GM03348 (cell line): ENCODE data around the gene FBXO47.
"Not testable (repeated sequence)": the region's sequence is repeated elsewhere in the genome, so short reads cannot be mapped to it uniquely, and the experiment has no call there.

Experiments
- DNase-seq: peaks from one replicate; pipeline ENCODE4 v3.0.0; 2012; ENCODE audit warnings: low spot score

FBXO47 gene

DNA sequence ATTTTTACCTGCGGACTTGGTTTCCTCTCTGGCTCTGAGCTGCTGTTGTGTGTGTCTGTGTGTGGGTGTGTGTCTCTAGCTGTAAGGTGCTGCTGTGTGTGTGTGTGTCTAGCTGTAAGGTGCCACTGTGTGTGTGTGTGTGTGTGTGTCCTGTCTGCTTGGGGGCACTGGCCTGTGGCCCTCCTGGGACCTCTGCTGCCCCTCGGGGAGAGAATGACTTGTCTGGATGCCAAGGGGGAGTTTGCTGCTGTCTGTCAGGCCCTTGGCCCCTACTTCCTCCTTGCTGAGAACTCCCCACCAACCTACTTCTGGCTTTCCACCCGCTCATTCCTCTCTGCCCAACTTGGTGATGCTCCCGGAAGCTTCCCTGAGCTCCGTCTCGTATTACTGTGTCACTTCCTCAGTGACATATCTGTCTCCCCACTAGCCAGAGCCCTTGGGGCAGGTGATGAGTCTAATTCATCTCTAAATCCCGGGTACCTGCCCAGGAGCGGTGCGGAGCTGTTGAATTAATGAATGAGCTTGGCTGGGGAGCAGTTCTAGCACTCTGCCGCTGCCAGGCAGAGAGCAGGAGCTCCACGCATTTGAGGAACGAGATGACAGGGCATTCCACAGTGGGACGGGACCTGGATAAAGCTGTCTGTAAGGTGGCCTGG, 45.3 kb downstream of the FBXO47 start:
- no peak for DNase-seq

DNA sequence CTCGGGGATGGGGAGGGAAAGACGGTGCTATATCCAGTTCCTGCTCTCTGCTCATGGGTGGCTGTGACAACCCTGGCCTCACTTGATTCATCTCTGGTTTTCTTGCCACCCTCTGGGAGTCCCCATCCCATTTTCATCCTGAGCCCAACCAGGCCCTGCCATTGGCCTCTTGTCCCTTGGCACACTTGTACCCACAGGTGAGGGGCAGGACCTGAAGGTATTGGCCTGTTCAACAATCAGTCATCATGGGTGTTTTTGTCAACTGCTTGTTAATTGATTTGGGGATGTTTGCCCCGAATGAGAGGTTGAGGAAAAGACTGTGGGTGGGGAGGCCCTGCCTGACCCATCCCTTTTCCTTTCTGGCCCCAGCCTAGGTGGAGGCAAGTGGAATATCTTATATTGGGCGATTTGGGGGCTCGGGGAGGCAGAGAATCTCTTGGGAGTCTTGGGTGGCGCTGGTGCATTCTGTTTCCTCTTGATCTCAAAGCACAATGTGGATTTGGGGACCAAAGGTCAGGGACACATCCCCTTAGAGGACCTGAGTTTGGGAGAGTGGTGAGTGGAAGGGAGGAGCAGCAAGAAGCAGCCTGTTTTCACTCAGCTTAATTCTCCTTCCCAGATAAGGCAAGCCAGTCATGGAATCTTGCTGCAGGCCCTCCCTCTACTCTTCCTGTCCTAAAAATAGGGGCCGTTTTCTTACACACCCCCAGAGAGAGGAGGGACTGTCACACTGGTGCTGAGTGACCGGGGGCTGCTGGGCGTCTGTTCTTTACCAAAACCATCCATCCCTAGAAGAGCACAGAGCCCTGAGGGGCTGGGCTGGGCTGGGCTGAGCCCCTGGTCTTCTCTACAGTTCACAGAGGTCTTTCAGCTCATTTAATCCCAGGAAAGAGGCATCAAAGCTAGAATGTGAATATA, 46.6 kb downstream of the FBXO47 start:
- no peak for DNase-seq

DNA sequence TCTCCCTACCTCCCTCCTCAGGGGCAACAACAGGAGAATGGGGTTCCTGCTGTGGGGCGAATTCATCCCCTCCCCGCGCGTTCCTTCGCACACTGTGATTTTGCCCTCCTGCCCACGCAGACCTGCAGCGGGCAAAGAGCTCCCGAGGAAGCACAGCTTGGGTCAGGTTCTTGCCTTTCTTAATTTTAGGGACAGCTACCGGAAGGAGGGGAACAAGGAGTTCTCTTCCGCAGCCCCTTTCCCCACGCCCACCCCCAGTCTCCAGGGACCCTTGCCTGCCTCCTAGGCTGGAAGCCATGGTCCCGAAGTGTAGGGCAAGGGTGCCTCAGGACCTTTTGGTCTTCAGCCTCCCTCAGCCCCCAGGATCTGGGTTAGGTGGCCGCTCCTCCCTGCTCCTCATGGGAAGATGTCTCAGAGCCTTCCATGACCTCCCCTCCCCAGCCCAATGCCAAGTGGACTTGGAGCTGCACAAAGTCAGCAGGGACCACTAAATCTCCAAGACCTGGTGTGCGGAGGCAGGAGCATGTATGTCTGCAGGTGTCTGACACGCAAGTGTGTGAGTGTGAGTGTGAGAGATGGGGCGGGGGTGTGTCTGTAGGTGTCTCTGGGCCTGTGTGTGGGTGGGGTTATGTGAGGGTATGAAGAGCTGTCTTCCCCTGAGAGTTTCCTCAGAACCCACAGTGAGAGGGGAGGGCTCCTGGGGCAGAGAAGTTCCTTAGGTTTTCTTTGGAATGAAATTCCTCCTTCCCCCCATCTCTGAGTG, 47.7 kb downstream of the FBXO47 start:
- no peak for DNase-seq

DNA sequence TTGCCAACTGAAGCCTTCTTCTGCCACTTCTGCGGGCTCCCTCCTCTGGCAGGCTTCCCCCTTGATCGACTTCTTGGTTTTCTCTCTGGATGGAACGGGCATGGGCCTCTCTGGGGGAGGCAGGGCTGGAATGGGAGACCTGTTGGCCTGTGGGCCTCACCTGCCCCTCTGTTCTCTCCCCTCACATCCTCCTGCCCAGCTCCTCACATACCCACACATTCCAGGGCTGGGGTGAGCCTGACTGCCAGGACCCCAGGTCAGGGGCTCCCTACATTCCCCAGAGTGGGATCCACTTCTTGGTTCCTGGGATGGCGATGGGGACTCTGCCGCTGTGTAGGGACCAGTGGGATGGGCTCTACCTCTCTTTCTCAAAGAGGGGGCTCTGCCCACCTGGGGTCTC, 48.3 kb downstream of the FBXO47 start:
- no peak for DNase-seq

DNA sequence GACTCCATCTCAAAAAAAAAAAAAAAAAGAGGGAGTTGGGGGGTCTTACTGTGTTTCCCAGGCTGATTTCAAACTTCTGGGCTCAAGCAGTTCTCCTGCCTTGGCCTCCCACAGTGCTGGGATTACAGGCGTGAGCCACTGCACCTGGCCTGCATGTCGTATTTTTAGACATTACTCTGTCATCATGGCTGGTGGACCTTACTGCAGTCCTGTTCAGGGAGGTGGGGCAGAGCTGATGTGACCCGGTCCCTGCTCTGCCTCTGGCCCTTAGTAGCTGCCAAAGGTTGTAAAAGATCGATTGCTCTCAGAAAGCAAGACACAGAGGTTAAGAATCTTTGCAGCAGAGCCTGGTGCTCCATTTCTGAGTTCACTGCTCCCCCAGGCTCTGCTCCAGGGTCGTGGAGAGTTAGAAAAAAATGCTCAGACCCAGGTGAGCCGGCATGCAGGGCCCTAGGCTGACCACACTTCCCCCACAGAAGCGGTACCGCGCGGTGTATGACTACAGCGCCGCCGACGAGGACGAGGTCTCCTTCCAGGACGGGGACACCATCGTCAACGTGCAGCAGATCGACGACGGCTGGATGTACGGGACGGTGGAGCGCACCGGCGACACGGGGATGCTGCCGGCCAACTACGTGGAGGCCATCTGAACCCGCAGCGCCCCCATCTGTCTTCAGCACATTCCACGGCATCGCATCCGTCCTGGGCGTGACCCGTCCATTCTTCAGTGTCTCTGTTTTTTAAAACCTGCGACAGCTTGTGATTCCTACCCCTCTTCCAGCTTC, 48.9 kb downstream of the FBXO47 start:
- DNase-seq = no peak

DNA sequence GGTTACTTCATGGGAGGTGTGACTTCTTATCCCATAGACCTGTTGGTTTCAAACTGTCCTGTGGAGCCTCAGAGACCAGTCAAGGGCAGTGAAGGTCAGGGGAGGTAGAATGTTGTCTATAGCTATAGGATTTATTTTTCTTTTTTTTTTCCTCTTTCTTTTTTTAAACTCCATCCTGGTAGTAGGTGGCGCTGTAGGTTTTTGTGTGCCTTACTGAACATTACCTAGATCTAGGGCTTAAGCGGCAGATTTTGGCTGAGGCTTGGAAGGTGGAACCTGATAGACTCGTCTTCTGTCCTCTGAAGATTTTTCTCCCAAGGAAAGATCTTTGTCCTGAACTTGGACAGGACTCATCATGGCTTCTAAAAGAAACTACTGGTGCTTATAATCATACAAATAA, 49.9 kb downstream of the FBXO47 start:
- DNase-seq = no peak

DNA sequence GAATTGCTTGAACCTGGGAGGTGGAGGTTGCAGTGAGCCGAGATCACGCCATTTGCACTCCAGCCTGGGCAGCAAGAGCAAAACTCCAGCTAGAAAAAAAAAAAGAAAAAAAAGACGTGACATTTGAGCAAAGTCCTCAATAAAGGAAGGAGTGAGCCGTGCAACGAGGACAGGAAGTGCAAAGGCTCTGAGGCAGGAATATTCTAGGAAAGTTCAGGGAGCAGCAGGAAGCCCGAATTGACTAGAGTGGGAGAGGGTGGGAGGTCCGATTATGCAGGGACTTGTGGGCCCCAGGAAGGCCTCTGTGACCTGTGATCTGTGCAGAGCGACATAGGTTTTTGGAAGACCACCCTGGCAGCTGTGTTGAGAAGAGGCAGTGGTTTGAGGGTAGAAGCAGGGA, 50.4 kb downstream of the FBXO47 start:
- DNase-seq = no peak

DNA sequence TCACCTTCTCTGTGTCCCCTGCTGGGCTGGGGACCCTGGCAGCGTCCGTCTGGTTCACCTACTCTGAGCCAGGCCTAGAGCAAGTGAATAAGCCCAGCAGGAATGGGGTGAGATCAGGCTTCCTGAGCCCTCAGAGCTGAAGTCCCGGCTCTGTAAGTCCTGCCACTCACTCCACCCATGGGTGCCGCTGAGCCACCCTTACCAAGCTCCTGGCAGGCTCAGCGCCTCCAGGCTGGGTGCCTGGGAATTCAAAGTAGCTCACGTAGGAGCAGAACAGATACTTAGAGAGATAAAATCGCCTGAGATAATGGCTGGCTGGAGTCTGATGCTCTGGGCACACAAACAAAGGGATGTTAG, 51.6 kb downstream of the FBXO47 start:
- no peak for DNase-seq

DNA sequence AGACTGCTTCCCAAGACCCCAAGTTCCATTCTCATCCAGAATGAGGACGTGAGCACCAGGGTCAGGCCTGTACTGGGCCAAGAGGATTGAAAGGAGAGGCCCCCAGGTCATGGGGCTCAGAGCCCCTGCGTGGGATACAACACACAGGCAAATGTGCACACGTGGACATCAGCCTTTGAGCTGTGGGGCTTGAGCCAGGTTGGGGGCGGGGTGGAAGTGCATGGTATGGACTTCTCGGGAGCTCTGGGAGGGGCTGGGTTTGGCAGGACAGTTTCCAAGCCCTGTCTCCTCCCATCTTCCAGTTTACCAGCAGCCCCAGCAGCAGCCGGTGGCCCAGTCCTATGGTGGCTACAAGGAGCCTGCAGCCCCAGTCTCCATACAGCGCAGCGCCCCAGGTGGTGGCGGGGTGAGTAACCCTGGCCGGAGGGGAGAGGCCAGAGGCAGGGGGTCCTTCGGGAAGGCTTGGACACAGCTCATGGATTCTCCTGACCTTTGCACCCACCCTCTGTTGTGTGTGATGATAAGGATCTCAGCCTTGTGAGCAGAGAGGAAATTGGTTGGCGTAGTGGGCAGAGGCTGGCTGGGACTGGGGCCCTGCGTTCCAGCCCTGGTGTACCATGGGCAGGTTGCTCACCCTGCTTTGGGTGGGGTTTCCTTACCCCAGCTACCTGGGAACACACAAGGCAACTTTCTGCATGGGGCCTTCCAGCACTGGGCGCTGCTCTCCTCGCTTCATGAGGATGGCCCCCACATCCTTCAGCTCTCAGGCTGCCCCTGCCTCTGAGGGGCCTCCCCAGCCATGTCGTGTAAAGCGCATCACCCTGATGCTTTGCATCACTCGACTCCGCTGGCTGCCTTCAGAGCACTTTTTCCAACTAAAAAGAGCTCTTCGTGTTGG, 52.2 kb downstream of the FBXO47 start:
- DNase-seq = no peak

DNA sequence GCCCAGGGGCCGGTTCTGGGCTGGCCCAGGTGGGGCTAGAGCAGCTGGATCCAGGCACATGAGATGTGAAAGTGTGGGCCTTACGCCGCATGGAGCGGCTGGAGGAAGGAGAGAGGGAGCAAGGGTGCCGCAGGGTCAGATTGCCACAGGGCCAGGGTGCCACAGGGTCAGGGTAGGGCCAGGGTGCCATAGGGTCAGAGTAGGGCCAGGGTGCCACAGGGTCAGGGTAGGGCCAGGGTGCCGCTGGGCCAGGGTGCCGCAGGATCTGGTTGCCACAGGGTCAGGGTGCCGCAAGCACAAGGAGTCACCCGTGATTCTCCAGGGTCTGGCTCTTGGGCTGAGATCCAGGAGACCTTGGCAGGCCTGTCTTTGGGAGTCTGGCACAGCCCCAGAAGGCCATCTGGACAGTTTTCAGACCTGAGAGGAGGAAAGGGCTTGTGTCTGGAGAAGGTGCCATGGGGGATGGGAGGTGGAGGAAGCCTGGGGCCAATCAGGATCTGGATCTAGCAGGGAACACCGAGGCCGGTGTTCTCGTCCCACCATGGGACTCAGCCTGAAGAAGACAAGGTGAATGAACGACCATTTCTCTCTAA, 54.9 kb downstream of the FBXO47 start:
- DNase-seq = no peak

DNA sequence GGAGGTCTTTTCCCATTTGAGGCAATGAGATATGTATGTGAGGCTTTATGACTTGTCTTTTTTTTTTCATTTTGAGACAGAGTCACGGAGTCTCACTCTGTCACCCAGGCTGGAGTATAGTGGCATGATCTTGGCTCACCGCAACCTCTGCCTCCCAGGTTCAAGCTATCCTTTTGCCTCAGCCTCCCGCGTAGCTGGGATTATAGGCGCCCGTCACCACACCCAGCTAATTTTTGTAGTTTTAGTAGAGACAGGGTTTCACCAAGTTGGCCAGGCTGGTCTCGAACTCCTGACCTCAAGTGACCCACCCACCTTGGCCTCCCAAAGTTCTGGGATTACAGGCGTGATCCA, 55.5 kb downstream of the FBXO47 start:
- not testable (repeated sequence) for DNase-seq

DNA sequence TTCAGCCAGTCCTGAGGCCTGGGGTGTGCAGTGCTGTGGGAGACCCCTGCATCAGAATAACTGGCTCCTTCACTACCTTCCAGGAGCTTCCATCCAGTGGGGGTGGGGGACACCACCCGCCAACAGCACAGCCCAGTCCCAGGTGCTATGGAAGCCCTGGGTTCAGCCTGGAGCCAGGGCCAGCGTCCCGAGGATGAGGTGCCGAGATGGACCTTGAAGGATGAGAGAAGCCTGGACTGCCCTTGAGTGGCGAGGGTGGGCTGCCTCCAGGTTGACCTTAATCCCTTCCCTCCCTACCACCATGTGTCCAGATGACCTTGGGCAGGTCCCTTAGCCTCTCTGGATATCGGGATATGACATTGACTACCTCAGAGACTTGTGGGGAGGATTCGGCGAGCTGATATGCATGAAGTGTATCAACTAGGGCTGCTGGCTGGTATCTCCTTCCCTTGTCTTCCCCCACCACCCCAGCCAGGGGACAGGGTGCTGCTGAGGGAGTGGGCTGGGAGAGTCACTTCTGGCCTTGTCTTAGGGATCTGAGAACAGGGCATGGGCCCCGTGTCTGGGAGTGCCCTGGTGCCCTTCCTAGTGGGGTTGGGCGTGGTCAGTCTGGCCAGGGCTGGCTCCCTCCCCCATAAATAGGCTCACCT, 56.0 kb downstream of the FBXO47 start:
- DNase-seq = no peak

DNA sequence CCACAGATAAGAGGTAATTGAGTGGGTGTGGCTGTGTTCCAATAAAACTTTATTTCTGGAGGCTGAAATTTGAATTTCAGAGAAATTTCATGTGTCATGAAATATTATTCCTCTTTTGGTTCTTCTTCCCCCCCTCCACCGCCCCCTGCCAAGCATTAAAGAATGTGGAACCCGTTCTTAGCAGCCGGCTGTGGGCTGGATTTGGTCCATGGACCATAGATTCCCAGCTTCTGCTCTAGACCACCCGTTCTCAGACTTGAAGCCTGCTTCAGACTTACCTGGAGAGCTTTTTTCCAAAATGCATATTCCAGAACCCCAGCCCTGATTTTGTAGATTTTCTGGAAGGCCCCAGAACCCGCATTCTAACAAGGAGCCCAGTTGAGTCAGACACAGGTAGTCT, 56.9 kb downstream of the FBXO47 start:
- no peak for DNase-seq

DNA sequence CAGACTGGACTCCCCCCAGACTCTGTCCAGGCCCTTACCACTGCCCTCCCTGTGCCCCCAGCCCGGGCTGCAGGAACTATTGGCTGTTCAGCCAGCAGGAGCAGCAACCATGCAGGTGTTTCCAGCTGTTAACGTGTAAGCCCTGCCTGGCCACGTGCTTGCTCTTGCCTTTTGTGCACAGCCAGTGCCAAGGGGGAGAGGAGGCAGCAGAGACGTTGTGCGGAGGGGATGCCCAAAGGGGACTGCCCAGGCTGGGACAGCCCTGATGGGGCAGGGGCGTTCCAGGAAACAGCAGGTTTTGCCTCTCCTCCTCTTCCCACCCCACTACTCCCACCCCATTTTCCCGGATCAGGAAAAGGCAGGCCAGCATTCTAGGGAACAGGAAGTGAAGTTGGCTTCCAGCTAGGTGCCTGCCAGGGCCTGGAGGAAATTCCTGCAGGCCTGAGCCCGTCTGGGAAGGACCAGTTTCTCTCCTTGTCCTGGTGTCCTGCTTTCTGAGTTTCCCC, 58.5 kb downstream of the FBXO47 start:
- no peak for DNase-seq

DNA sequence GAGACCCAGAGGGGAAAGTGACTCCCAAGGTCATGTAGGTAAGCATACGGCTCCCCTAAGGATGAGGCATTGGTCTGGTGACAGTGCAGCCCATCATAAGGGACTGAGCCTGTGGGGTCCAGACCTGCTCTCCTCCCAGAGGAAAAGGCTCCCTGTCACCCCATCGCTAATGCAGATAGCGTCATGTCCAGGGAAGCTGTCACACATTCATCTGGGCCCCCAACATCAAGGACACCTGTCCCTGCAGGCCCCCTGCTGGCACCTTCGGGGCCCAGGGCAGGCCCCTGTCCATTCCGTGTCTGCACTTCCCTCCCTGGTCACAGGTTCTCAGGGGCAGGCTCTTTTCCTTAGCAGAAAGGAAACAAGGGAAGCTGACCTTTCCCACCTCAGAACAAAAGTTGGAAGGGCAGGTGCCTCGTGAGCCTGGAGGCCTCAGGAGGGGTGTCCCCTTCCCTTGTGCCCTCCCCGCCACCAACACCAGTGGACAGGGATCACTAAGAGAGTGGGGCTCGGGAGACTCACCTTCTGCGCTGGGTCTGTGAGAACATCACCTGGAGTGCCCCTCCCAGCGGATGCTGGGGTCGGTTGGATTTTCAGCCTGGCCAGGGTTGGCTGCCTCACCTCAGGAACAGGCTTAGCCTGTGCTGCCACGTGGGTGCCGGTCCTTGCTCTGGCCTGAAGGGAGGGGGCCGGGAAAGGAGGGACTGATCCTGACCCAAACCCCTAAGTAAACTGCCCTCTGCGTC, 59.1 kb downstream of the FBXO47 start:
- DNase-seq = no peak

DNA sequence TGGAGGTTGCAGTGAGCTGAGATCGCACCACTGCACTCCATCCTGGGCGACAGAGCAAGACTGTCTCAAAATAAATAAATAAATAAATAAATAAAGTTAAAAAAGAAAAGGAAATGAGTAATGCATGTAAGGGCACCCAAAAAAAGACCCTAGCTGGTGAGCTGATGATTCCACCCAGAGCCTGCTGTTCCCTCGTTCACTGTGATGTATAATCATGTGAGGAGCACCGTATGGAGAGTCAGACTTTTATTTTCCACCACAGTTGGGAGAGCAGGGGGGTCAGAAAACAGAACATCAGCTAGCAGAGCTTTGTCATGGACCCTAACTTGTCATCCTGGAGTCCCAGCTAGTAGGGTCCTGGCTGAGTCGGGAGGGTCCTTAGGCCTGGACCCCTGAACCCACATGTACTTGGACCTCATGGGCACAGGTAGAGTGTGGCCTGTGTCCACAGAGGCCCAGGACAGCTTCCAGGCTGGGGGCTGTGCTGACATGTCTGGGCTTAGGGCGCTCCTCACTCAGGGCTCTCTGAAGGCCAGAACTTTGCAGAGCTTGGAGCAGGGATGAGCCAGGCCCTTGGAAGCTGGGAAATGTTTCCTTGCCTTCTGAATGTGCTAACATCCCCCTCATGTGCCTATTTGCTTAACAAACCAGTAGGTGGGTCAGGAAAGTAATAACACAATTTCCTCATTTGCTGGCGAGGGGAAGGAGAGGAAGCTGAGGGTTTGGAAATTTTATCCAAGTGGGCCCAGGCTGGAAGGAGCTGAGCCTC, 60.6 kb downstream of the FBXO47 start:
- no peak for DNase-seq

DNA sequence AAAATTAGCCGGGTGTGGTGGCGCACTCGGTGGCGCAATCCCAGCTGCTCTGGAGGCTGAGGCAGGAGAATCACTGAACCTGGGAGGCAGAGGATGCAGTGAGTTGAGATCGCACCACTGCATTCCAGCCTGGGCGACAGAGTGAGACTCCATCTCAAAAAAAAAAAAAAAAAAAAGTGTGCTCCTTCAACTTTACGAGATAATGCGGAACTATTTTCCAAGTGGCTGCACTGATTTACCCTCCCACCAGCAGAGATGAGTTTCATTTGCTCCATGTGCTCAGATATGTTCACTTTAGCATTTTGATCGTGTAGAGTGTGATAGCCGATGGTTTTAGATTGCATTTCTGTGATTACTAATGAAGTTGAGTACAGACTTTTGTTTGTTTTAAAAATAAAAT, 61.8 kb downstream of the FBXO47 start:
- DNase-seq = no peak

DNA sequence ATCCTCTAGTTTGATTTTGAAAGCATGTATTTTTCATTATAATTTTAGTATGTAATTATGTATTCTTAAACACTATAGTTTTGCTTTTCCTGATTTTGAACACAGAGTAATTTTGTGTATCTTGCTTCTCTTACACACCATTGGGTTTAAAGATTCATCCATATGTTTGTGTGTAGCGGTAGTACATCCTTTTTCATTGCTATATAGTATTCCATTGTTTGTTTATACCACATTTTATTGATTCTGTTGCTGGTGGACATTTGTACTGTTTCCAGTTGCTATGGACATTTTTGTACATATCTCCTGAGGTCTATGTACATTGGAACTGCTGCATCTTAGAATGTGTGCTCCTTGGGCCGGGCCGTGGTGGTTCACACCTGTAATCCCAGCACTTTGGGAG, 62.3 kb downstream of the FBXO47 start:
- no peak for DNase-seq

DNA sequence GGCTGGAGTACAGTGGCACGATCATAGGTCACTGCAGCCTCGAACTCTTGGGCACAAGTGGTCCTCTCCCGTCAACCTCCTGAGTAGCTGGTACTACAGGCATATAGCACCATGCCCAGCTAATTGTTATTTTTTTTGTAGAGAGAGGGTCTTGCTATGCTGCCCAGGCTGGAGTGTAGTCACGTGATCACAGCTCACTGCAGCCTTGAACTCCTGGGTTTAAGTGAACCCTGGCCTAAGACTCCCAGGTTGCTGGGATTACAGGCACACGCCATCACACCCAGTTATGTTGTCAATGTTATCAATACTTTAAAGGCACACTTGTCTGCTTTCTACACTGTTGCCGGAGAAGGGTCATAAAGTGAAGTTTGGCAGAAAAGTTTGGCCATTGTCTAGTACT, 63.8 kb downstream of the FBXO47 start:
- DNase-seq = no peak
